Right lobe of liver (tissue), 6 donors: Measurements from ENCODE around the gene DEPDC7. TPM values are rescaled to one million over a fixed set of nuclear protein-coding genes. Genes with fewer than 3 reads are reported as not detected.

Experiments used
- ATAC-seq, 4 donors: fragments of 200-7000 bp; cut with Tn5 transposase; one replicate each; pipeline ENCODE4 v1.9.1; 2020; ENCODE audit warnings: mild to moderate bottlenecking in 4 of 4, moderate library complexity in 4 of 4
- DNase-seq, 3 donors: peaks; one replicate each; pipeline ENCODE4 v3.0.0-alpha.2; 2020
- H3K27ac ChIP-seq, 3 donors: fragments of 200-600 bp; one replicate each; pipeline ENCODE4 v1.8.0; 2022
- H3K27me3 ChIP-seq, 2 donors: fragments of 200-600 bp; one replicate each; pipeline ENCODE4 v1.8.0; 2022
- H3K36me3 ChIP-seq, 4 donors: fragments of 200-600 bp; sonication (generic) in 1 of 4; one replicate each; pipeline versions ENCODE4 v1.5.1 to v1.8.0; 2017 to 2022; ENCODE audit warnings: control low read depth in 1 of 4
- H3K4me1 ChIP-seq, 4 donors: fragments of 200-600 bp; sonication (generic) in 1 of 4; one replicate each; pipeline versions ENCODE4 v1.5.1 to v1.8.0; 2017 to 2022; ENCODE audit warnings: control low read depth in 1 of 4
- H3K4me3 ChIP-seq, 3 donors: fragments of 200-600 bp; one replicate each; pipeline ENCODE4 v1.8.0; 2022
- H3K9me3 ChIP-seq, 4 donors: fragments of 200-600 bp; sonication (generic) in 1 of 4; one replicate each; pipeline versions ENCODE4 v1.5.1 to v1.8.0; 2017 to 2022; ENCODE audit warnings: control low read depth in 1 of 4
- POLR2A ChIP-seq: fragments of 450-650 bp; IDR thresholded peaks from one replicate; pipeline ENCODE4 v1.6.1; 2017; ENCODE audit warnings: antibody characterized with exemption, mild to moderate bottlenecking
- WGBS: methylation state at CpG from one replicate; pipeline ENCODE4 v1.1.6; 2018; ENCODE audit warnings: low coverage, low lambda C conversion rate; ENCODE audit not compliant: insufficient coverage; ENCODE audit errors: missing lambda C conversion rate; 5-methylcytosine and 5-hydroxymethylcytosine counted together
- intact Hi-C, 2 donors: fragments of 100-400 bp; cut with DNase I; formaldehyde crosslinking; loops; one replicate each; pipeline versions ENCODE4 v1.11.2 to v1.14.1; 2022
- total RNA-seq, 6 experiments: library from RNA; depleted of rRNA in 2 of 6; stranded (reverse); fragments of >200 nt in 2 of 6; fragmentation: NEBNext Ultra II Directional in 3 of 6; extraction: Animal tissue kit (Norgen Biotek cat#: 25700) in 3 of 6; gene quantifications; one replicate each; pipeline versions ENCODE4 v1.1.0 to v1.2.4, GENCODE V29; 2016 to 2023
- TF ChIP-seq, protein P1 (sequence below), 4 donors: fragments of 200-600 bp in 3 of 4; fragments of 450-650 bp in 1 of 4; IDR thresholded peaks; one replicate each; pipeline versions ENCODE4 v1.5.1 to v1.8.0; 2016 to 2022; ENCODE audit warnings: antibody characterized with exemption in 4 of 4, mild to moderate bottlenecking in 2 of 4
- donor health status: DM: no; HTN: yes; CAD: no.
- donor health status: DM: no; HTN: no; CAD: no.
- donor health status: DM: no; HTN: no; CAD: no.
- donor health status: DM: no; HTN: yes; CAD: no.
- donor health status: DM: no; HTN: yes; CAD: no.

DEPDC7 gene
- total RNA-seq, 6 experiments from 2014 or later, result 18.4 to 39.3 (median 30.8) TPM

DNA sequence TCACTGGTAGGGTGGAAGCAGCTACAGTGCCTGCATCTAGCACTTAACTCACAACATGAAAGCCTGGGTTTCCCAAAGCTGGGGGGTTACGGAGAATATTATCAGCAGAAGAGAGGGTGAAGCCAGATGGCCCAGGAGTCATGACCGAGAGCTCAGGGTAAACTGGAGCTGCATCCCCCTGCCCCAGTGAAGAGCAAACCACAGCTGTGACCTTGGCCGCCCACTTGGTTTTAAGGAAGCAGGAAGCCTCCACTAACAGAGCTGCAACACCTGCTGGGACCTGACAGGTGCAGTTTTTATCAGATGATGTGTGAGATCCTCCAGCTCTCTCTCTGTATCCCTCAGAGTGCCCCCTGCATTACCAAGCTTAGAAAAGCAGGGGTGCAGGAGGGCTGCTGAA lies 44.6 kb downstream of the DEPDC7 start:
- Histone ChIP-seq H3K4me1 (peaks cover 0 to 20% (median 9%) of the 10 kb centered on the region in 4 donors), H3K4me3 (no peak overlapping the region), H3K36me3 (peaks cover 0 to 11% (median 0%) of the 10 kb centered on the region in 4 donors), H3K27ac (peak overlapping the region; percentile 6 to 68 (median 46)), H3K9me3 (no peaks in the 10 kb centered on the region), H3K27me3 (no peaks in the 10 kb centered on the region)
- ATAC-seq (no peak), DNase-seq (no peak)
- intact Hi-C loops, result loop anchor here in 1 of 2 donors (10.0 kb wide), 1 partner anchor 95 kb away; no protein-coding TSS in a partner anchor
- TF ChIP-seq, protein P1, sequence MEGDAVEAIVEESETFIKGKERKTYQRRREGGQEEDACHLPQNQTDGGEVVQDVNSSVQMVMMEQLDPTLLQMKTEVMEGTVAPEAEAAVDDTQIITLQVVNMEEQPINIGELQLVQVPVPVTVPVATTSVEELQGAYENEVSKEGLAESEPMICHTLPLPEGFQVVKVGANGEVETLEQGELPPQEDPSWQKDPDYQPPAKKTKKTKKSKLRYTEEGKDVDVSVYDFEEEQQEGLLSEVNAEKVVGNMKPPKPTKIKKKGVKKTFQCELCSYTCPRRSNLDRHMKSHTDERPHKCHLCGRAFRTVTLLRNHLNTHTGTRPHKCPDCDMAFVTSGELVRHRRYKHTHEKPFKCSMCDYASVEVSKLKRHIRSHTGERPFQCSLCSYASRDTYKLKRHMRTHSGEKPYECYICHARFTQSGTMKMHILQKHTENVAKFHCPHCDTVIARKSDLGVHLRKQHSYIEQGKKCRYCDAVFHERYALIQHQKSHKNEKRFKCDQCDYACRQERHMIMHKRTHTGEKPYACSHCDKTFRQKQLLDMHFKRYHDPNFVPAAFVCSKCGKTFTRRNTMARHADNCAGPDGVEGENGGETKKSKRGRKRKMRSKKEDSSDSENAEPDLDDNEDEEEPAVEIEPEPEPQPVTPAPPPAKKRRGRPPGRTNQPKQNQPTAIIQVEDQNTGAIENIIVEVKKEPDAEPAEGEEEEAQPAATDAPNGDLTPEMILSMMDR (IDR thresholded peaks at IDR 0.05), result no peak
- no peak for TF ChIP-seq POLR2A
- WGBS, result 100% methylated on average over 2 of the region's 3 CpGs

DNA sequence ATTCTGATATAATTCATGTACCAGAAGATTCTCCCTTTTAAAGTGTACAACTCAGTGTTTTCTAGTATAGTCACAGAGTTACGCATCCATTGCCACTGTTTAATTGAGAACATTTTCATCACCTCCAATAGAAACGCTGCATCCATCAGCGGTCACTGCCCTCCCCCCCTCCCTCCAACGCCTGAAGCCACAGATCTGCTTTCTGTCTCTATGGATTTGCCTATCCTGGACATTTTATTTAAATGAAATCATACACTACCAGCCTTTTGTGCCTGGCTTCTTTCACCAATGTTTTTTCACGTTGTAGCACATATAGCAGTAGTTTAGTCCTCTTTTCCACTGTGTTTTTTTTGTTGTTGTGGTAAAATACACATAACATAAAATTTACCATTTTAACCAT lies 46.5 kb downstream of the DEPDC7 start:
- intact Hi-C loops, result loop anchor here in 1 of 2 donors (10.0 kb wide), 1 partner anchor 97 kb away; no protein-coding TSS in a partner anchor
- ATAC-seq, result no peak
- Histone ChIP-seq H3K9me3 (no peaks in the 10 kb centered on the region), H3K27ac (peak overlapping the region in 1 of 3 donors; percentile 68), H3K36me3 (peaks cover 0 to 11% (median 0%) of the 10 kb centered on the region in 4 donors), H3K4me1 (peaks cover 0 to 25% (median 9%) of the 10 kb centered on the region in 4 donors), H3K4me3 (no peak overlapping the region), H3K27me3 (no peaks in the 10 kb centered on the region)
- TF ChIP-seq POLR2A, result no peak
- TF ChIP-seq, protein P1 (IDR thresholded peaks at IDR 0.05), result no peak
- no peak for DNase-seq
- 70% methylated on average over 5 of the region's 5 CpGs for WGBS

DNA sequence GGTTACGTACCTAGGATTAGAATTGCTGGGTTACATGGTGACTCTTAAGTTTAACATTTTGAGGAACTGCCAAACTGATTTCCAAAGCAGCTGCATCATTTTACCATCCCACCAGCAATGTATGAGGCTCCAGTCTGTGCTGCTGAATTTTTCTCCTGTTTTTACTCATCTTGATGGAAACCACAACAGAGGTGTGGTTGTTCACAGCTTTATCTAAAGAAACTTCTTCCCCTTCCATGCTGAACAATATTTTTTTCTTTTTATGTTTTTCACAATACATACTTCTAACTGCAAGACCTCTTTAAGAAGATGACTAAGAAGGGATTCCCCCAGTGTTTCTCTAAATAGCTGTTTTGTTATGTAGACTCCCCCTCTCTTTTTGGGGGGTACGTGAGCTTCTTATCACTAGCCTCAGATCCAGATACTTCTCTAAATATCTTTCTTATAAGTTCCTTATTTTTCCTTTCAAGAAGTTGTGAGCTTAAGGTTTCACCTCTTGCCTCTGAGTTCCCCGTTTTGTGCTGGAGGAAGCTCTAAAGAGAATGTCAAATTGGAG lies 47.7 kb downstream of the DEPDC7 start:
- intact Hi-C loops, result loop anchor here in 1 of 2 donors (10.0 kb wide), 1 partner anchor 99 kb away; no protein-coding TSS in a partner anchor
- Histone ChIP-seq H3K27ac (no peak overlapping the region), H3K36me3 (peaks cover 0 to 10% (median 5%) of the 10 kb centered on the region in 4 donors)

DNA sequence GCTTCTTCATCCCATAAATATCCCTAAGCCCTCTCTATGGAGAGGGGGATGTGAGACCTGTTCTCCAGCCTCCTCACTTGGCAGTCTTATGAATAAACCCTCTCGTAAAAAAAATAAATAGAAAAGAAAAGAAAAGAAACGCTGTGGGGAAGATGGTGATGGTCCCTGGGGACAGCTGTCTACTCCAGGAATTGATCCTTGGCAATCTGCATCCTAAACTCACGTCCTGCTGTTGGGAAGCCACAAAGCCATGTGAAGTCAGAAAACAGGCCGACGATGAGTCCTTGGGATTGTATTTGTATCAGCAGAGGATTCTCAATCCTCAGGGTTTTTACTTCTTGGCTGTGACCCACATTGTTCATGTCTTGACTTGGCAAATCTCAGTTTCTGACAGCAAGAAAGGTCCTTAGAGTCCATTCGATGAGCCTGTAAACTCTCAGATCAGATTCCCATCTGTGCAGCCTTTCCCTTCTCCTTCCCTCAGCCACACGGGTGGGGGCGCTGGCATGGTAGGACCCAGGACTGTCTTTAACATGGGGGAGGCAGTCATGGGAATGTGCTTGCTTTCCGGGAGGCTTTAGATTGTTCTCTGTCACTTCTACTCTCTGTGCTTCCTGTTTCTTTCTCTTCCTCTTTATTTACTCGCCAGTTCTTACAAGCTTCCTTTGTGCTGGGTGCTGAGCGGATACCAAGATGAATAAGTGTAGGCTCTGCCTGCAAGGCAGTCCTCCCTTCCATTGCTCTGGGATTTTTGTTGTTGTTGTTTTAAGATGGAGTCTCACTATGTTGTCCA lies 48.6 kb downstream of the DEPDC7 start:
- intact Hi-C loops, result loop anchor here in 1 of 2 donors (10.0 kb wide), 1 partner anchor 99 kb away; no protein-coding TSS in a partner anchor
- Histone ChIP-seq H3K9me3 (no peaks in the 10 kb centered on the region), H3K4me1 (peaks cover 0 to 25% (median 9%) of the 10 kb centered on the region in 4 donors), H3K27ac (no peak overlapping the region), H3K36me3 (peaks cover 0 to 12% (median 6%) of the 10 kb centered on the region in 4 donors), H3K4me3 (no peak overlapping the region), H3K27me3 (no peaks in the 10 kb centered on the region)
- TF ChIP-seq, protein P1 (IDR thresholded peaks at IDR 0.05), result no peak
- TF ChIP-seq POLR2A, result no peak
- DNase-seq (no peak), ATAC-seq (no peak)
- WGBS, result 65% methylated on average over 8 of the region's 11 CpGs

More for the DNA sequence above, 47.7 kb downstream of the DEPDC7 start:
- H3K4me1 ChIP-seq, result peaks cover 0 to 25% (median 9%) of the 10 kb centered on the region in 4 donors
- 57% methylated on average over 3 of the region's 3 CpGs for WGBS
- H3K9me3 ChIP-seq, result no peaks in the 10 kb centered on the region
- ATAC-seq (no peak), DNase-seq (no peak)
- H3K27me3 ChIP-seq, result no peaks in the 10 kb centered on the region
- TF ChIP-seq, protein P1 (IDR thresholded peaks at IDR 0.05), result no peak
- TF ChIP-seq POLR2A, result no peak
- H3K4me3 ChIP-seq, result no peak overlapping the region
